GM23248 (cell line): ENCODE results near the gene SLC2A6.
"Not testable (repeated sequence)": the region's sequence is repeated elsewhere in the genome, so short reads cannot be mapped to it uniquely, and the experiment has no call there.

Experiments
- EZH2 ChIP-seq: fragments of 200-600 bp; sonication (generic); IDR thresholded peaks from 2 replicates; pipeline ENCODE4 v1.6.1; 2018; ENCODE audit warnings: antibody characterized with exemption, mild to moderate bottlenecking; ENCODE audit not compliant: insufficient read depth, poor library complexity, severe bottlenecking
- EZH2phosphoT487 ChIP-seq: fragments of 200-600 bp; sonication (generic); IDR thresholded peaks from 2 replicates; pipeline ENCODE4 v1.6.1; 2018; ENCODE audit warnings: antibody characterized with exemption, moderate library complexity, mild to moderate bottlenecking, low read depth; ENCODE audit not compliant: insufficient read depth

DNA sequence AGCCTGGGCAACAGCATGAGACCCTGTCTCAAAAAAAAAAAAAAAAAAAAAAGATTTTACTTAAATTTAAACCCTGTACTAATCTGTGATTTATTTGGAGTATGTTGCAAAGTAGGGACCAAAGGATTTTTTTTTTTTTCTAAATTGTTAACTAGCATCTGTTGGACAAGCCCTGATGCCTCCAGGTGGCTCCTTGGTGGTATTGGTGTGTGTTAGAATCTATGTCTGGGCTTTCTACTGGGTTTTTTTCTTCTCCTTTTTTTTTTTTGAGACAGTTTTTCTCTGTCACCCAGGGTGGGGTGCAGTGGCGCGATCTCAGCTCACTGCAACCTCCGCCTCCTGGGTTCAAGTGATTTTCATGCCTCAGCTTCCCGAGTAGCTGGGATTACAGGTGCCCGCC, 27.0 kb downstream of the SLC2A6 start:
- TF ChIP-seq EZH2phosphoT487, EZH2: not testable (repeated sequence)
